Measurements from ENCODE around the gene CD247. TPM values are rescaled to one million over a fixed set of nuclear protein-coding genes. Genes with fewer than 3 reads are reported as not detected.

Gene CD247
- not detected in 2 replicates for total RNA-seq
- long read RNA-seq, result 0 reads

- peaks cover 51% of the 10 kb centered on the region for H3K27me3 Mint-ChIP-seq (ENCODE audit: unreplicated experiment)
- peak; percentile 75 for DNase-seq (ENCODE audit: extremely low spot score, unreplicated experiment)
- no peak within 1 kb of the TSS for H3K4me3 Mint-ChIP-seq (ENCODE audit: unreplicated experiment)
- no peak for TF ChIP-seq CTCF (IDR thresholded peaks at IDR 0.05)
- H3K36me3 Mint-ChIP-seq (ENCODE audit: unreplicated experiment), result no peaks in the 10 kb centered on the region
- no peak within 1 kb of the TSS for H3K27ac Mint-ChIP-seq (ENCODE audit: unreplicated experiment)
- H3K4me1 Mint-ChIP-seq (ENCODE audit: unreplicated experiment), result no peaks in the 10 kb centered on the region
- no peaks in the 10 kb centered on the region for H3K9me3 Mint-ChIP-seq (ENCODE audit: unreplicated experiment)
These were observed at the start of gene CD247 for GRCh38 chr1:167518331-167518700. CD247 (minus strand) TSS chr1:167518529; CDS start chr1:167518465, 64 bp downstream.

- Mint-ChIP-seq H3K27ac (ENCODE audit: unreplicated experiment) (no peak overlapping the region), H3K4me3 (ENCODE audit: unreplicated experiment) (no peak overlapping the region), H3K4me1 (ENCODE audit: unreplicated experiment) (peaks cover 5% of the 10 kb centered on the region), H3K27me3 (ENCODE audit: unreplicated experiment) (peaks cover 16% of the 10 kb centered on the region), H3K9me3 (ENCODE audit: unreplicated experiment) (no peaks in the 10 kb centered on the region), H3K36me3 (ENCODE audit: unreplicated experiment) (no peaks in the 10 kb centered on the region)
- TF ChIP-seq CTCF (IDR thresholded peaks at IDR 0.05), result no peak
- no peak for DNase-seq (ENCODE audit: extremely low spot score, unreplicated experiment)
These were observed 49.3 kb upstream of the CD247 start for GRCh38 chr1:167567663-167568062.

- Mint-ChIP-seq H3K9me3 (ENCODE audit: unreplicated experiment) (no peaks in the 10 kb centered on the region), H3K4me1 (ENCODE audit: unreplicated experiment) (peaks cover 5% of the 10 kb centered on the region), H3K36me3 (ENCODE audit: unreplicated experiment) (no peaks in the 10 kb centered on the region), H3K27ac (ENCODE audit: unreplicated experiment) (no peak overlapping the region), H3K27me3 (ENCODE audit: unreplicated experiment) (peaks cover 10% of the 10 kb centered on the region), H3K4me3 (ENCODE audit: unreplicated experiment) (no peak overlapping the region)
- DNase-seq (ENCODE audit: extremely low spot score, unreplicated experiment), result no peak
- no peak for TF ChIP-seq CTCF (IDR thresholded peaks at IDR 0.05)
These were observed 48.4 kb upstream of the CD247 start for GRCh38 chr1:167566766-167567165.

GRCh38 chr1:167565922-167566321 lies 47.6 kb upstream of the CD247 start:
- no peak overlapping the region for H3K27ac Mint-ChIP-seq (ENCODE audit: unreplicated experiment)

GRCh38 chr1:167564612-167565270 lies 46.4 kb upstream of the CD247 start:
- peaks cover 5% of the 10 kb centered on the region for H3K4me1 Mint-ChIP-seq (ENCODE audit: unreplicated experiment)
- H3K4me3 Mint-ChIP-seq (ENCODE audit: unreplicated experiment), result no peak overlapping the region
- no peak overlapping the region for H3K27ac Mint-ChIP-seq (ENCODE audit: unreplicated experiment)
- H3K36me3 Mint-ChIP-seq (ENCODE audit: unreplicated experiment), result no peaks in the 10 kb centered on the region
- no peaks in the 10 kb centered on the region for H3K9me3 Mint-ChIP-seq (ENCODE audit: unreplicated experiment)
- H3K27me3 Mint-ChIP-seq (ENCODE audit: unreplicated experiment), result peaks cover 17% of the 10 kb centered on the region
- TF ChIP-seq CTCF (IDR thresholded peaks at IDR 0.05), result no peak
- no peak for DNase-seq (ENCODE audit: extremely low spot score, unreplicated experiment)

More at GRCh38 chr1:167565922-167566321, 47.6 kb upstream of the CD247 start:
- Mint-ChIP-seq H3K36me3 (ENCODE audit: unreplicated experiment) (no peaks in the 10 kb centered on the region), H3K27me3 (ENCODE audit: unreplicated experiment) (peaks cover 11% of the 10 kb centered on the region), H3K9me3 (ENCODE audit: unreplicated experiment) (no peaks in the 10 kb centered on the region), H3K4me1 (ENCODE audit: unreplicated experiment) (peaks cover 5% of the 10 kb centered on the region), H3K4me3 (ENCODE audit: unreplicated experiment) (no peak overlapping the region)
- no peak for TF ChIP-seq CTCF (IDR thresholded peaks at IDR 0.05)
- no peak for DNase-seq (ENCODE audit: extremely low spot score, unreplicated experiment)

Measured in osteocyte (in vitro differentiated cells).